Neural cell (in vitro differentiated cells): Measurements from ENCODE around the gene C17orf75.

Source experiments
- EP300 ChIP-seq: fragments of 450-650 bp; conservative IDR thresholded peaks from 2 replicates; pipeline ENCODE4 v1.6.1; 2014; ENCODE audit warnings: antibody characterized with exemption, mild to moderate bottlenecking, moderate library complexity; ENCODE audit not compliant: poor library complexity, severe bottlenecking
- EZH2 ChIP-seq: fragments of 200-600, 300-800 bp; shearing (Covaris generic), sonication (generic); IDR thresholded peaks from 2 replicates; pipeline ENCODE4 v1.6.1; 2014; ENCODE audit warnings: antibody characterized with exemption, low read length, borderline replicate concordance, mild to moderate bottlenecking; ENCODE audit not compliant: insufficient read depth, poor library complexity, severe bottlenecking
- RAD21 ChIP-seq: fragments of 450-650 bp; conservative IDR thresholded peaks from 2 replicates; pipeline ENCODE4 v1.6.1; 2014; ENCODE audit warnings: antibody characterized with exemption, mild to moderate bottlenecking, moderate library complexity
- TF ChIP-seq, protein P1 (sequence below): fragments of 450-650 bp; IDR thresholded peaks from 2 replicates; pipeline ENCODE4 v1.5.1; 2014; ENCODE audit warnings: antibody characterized with exemption, mild to moderate bottlenecking, moderate library complexity; ENCODE audit not compliant: poor library complexity, severe bottlenecking

DNA sequence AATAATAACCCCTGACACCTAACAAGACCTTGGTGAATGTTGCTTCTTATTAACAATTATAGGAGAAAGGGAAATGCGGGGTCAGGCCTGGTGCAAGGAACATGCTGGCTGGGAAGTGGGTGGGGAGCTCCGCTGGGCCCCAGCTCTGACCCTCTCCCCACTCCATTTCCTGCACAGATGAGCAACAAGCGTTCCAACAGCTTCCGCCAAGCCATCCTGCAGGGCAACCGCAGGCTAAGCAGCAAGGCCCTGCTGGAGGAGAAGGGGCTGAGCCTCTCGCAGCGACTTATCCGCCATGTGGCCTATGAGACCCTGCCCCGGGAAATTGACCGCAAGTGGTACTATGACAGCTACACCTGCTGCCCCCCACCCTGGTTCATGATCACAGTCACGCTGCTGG, 53.4 kb downstream of the C17orf75 start:
- TF ChIP-seq EP300 (no peak), RAD21 (no peak), EZH2 (no peak)
- TF ChIP-seq, protein P1, sequence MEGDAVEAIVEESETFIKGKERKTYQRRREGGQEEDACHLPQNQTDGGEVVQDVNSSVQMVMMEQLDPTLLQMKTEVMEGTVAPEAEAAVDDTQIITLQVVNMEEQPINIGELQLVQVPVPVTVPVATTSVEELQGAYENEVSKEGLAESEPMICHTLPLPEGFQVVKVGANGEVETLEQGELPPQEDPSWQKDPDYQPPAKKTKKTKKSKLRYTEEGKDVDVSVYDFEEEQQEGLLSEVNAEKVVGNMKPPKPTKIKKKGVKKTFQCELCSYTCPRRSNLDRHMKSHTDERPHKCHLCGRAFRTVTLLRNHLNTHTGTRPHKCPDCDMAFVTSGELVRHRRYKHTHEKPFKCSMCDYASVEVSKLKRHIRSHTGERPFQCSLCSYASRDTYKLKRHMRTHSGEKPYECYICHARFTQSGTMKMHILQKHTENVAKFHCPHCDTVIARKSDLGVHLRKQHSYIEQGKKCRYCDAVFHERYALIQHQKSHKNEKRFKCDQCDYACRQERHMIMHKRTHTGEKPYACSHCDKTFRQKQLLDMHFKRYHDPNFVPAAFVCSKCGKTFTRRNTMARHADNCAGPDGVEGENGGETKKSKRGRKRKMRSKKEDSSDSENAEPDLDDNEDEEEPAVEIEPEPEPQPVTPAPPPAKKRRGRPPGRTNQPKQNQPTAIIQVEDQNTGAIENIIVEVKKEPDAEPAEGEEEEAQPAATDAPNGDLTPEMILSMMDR, result no peak
